ENCODE measurements around the gene WDTC1.

The WDTC1 gene

GRCh38 chr1:27253596-27253995 lies 19.2 kb downstream of the WDTC1 start:
- H3K27ac ChIP-seq (ENCODE audit: low read depth, low read length, poor library complexity, severe bottlenecking) = peak overlapping the region; percentile 42
- no peak overlapping the region for H3K9ac ChIP-seq (ENCODE audit: low read length)
- peak overlapping the region; percentile 24; the same call in 1 of the 2 replicates for H3K4me2 ChIP-seq (ENCODE audit: low read length)

GRCh38 chr1:27255136-27255535 lies 20.7 kb downstream of the WDTC1 start:
- H3K27ac ChIP-seq (ENCODE audit: low read depth, low read length, poor library complexity, severe bottlenecking) = no peak overlapping the region
- no peaks in the 10 kb centered on the region; the same call in 1 of the 2 replicates for H3K36me3 ChIP-seq (ENCODE audit: insufficient read depth, low read length)
- no peaks in the 10 kb centered on the region; the same call in 1 of the 2 replicates for H3K9me3 ChIP-seq (ENCODE audit: low read length)
- peaks cover 32% of the 10 kb centered on the region for H3K4me1 ChIP-seq (ENCODE audit: insufficient read depth, low read length, severe bottlenecking)
- no peaks in the 10 kb centered on the region for H3K9me2 ChIP-seq (ENCODE audit: low read depth, low read length)
- TF ChIP-seq CTCF (IDR thresholded peaks at IDR 0.05; ENCODE audit: low read length) (no peak), EZH2 (IDR thresholded peaks at IDR 0.05; ENCODE audit: borderline replicate concordance, low read length) (no peak)
- H3K27me3 ChIP-seq (ENCODE audit: insufficient read depth, low read length) = no peaks in the 10 kb centered on the region
- H3K9ac ChIP-seq (ENCODE audit: low read length) = no peak overlapping the region
- H2AFZ ChIP-seq (ENCODE audit: low read length) = no peak overlapping the region
- no peaks in the 10 kb centered on the region for H3K79me2 ChIP-seq (ENCODE audit: insufficient read depth, low read length)
- H3K4me3 ChIP-seq (ENCODE audit: low read depth, low read length, poor library complexity, severe bottlenecking) = no peak overlapping the region
- H4K20me1 ChIP-seq (ENCODE audit: insufficient read depth, low read length) = no peaks in the 10 kb centered on the region
- H3K4me2 ChIP-seq (ENCODE audit: low read length) = no peak overlapping the region
- no peaks in the 10 kb centered on the region for H3F3A ChIP-seq (ENCODE audit: insufficient read depth, low read length)

More at GRCh38 chr1:27253596-27253995, 19.2 kb downstream of the WDTC1 start:
- TF ChIP-seq EZH2 (IDR thresholded peaks at IDR 0.05; ENCODE audit: borderline replicate concordance, low read length) (no peak), CTCF (IDR thresholded peaks at IDR 0.05; ENCODE audit: low read length) (no peak)
- H3K9me2 ChIP-seq (ENCODE audit: low read depth, low read length) = no peaks in the 10 kb centered on the region
- no peaks in the 10 kb centered on the region for H4K20me1 ChIP-seq (ENCODE audit: insufficient read depth, low read length)
- H3K27me3 ChIP-seq (ENCODE audit: insufficient read depth, low read length) = no peaks in the 10 kb centered on the region
- no peak overlapping the region for H2AFZ ChIP-seq (ENCODE audit: low read length)
- peaks cover 39% of the 10 kb centered on the region for H3K4me1 ChIP-seq (ENCODE audit: insufficient read depth, low read length, severe bottlenecking)
- no peaks in the 10 kb centered on the region; the same call in 1 of the 2 replicates for H3K9me3 ChIP-seq (ENCODE audit: low read length)
- no peak overlapping the region for H3K4me3 ChIP-seq (ENCODE audit: low read depth, low read length, poor library complexity, severe bottlenecking)
- H3F3A ChIP-seq (ENCODE audit: insufficient read depth, low read length) = no peaks in the 10 kb centered on the region
- no peaks in the 10 kb centered on the region for H3K79me2 ChIP-seq (ENCODE audit: insufficient read depth, low read length)
- H3K36me3 ChIP-seq (ENCODE audit: insufficient read depth, low read length) = no peaks in the 10 kb centered on the region; the same call in 1 of the 2 replicates

- H3K9me3 ChIP-seq (ENCODE audit: low read length) = no peaks in the 10 kb centered on the region; the same call in 1 of the 2 replicates
- no peaks in the 10 kb centered on the region for H3K27me3 ChIP-seq (ENCODE audit: insufficient read depth, low read length)
- H3K4me3 ChIP-seq (ENCODE audit: low read depth, low read length, poor library complexity, severe bottlenecking) = no peak overlapping the region
- H3K79me2 ChIP-seq (ENCODE audit: insufficient read depth, low read length) = no peaks in the 10 kb centered on the region
- no peaks in the 10 kb centered on the region; the same call in 1 of the 2 replicates for H3K36me3 ChIP-seq (ENCODE audit: insufficient read depth, low read length)
- H2AFZ ChIP-seq (ENCODE audit: low read length) = no peak overlapping the region
- no peak overlapping the region for H3K27ac ChIP-seq (ENCODE audit: low read depth, low read length, poor library complexity, severe bottlenecking)
- TF ChIP-seq CTCF (IDR thresholded peaks at IDR 0.05; ENCODE audit: low read length) (no peak), EZH2 (IDR thresholded peaks at IDR 0.05; ENCODE audit: borderline replicate concordance, low read length) (no peak)
- no peaks in the 10 kb centered on the region for H3F3A ChIP-seq (ENCODE audit: insufficient read depth, low read length)
- no peaks in the 10 kb centered on the region for H4K20me1 ChIP-seq (ENCODE audit: insufficient read depth, low read length)
- H3K4me2 ChIP-seq (ENCODE audit: low read length) = no peak overlapping the region
- H3K9me2 ChIP-seq (ENCODE audit: low read depth, low read length) = no peaks in the 10 kb centered on the region
- H3K9ac ChIP-seq (ENCODE audit: low read length) = no peak overlapping the region
- H3K4me1 ChIP-seq (ENCODE audit: insufficient read depth, low read length, severe bottlenecking) = peaks cover 24% of the 10 kb centered on the region
Observed at GRCh38 chr1:27257155-27257554, 22.7 kb downstream of the WDTC1 start.
